ENCODE results near the gene CWF19L1. TPM values are rescaled to one million over a fixed set of nuclear protein-coding genes. Genes with fewer than 3 reads are reported as not detected.

CWF19L1 gene
- total and polyA plus RNA-seq, 2 of the 13 experiments (the other 11 are each of a cell fraction or from before 2014, with no cell fraction given): 13.6 to 42.1 TPM

DNA sequence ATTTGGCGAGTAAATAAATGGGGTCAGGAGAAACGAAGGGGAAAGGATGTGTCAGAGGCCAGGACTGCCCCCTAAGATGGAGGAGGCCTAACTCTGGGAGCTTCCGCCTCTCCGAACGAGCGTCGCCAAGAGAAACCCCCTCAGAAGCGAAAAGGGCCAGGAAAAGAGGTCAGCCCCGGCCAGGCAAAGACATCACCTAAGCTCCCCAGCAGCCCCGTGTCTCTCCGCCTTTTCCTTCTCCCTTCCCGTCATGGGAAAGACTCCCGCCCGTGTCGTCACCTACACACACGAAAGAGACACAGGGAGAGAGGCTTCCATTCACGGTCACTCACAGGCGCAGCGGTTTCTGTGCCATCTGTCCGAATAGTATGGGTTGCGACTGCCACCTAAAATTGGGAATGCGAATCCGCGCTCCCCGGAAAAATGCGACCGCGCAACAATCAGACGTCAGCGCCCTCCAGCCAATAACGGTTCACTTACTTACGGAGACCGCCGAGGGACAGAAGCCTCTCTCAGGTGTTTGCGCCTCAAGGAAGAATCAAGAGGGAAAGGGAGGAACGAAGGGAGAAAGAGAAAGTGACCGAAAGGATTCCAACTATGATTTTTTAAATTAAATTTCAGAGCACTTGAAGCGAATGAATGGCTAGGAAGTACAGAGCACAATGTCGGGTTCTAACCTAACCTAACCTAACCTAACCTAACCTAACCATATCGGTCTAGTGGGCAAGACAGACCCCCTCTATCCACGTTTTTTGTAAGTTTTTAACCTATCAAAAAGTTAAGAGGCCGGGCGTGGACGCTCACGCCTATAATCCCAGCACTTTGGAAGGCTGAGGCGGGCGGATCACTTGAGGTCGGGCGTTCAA is at the start of gene CWF19L1 (continued):
- TF ChIP-seq, protein P1, sequence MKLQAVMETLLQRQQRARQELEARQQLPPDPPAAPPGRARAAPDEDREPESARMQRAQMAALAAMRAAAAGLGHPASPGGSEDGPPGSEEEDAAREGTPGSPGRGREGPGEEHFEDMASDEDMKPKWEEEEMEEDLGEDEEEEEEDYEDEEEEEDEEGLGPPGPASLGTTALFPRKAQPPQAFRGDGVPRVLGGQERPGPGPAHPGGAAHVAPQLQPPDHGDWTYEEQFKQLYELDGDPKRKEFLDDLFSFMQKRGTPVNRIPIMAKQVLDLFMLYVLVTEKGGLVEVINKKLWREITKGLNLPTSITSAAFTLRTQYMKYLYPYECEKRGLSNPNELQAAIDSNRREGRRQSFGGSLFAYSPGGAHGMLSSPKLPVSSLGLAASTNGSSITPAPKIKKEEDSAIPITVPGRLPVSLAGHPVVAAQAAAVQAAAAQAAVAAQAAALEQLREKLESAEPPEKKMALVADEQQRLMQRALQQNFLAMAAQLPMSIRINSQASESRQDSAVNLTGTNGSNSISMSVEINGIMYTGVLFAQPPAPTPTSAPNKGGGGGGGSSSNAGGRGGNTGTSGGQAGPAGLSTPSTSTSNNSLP (IDR thresholded peaks at IDR 0.05; ENCODE audit: low read depth, low read length): no peak
- TF ChIP-seq KMT2B (CRISPR knock-in tag; IDR thresholded peaks at IDR 0.05) (peak; percentile 97), ZNF24 (IDR thresholded peaks at IDR 0.05) (no peak), U2AF1 (optimal IDR thresholded peaks at IDR 0.05; ENCODE audit: low read depth, low read length) (no peak), TCF7 (IDR thresholded peaks at IDR 0.05; ENCODE audit: low read depth) (no peak), MTA1 (CRISPR knock-in tag; IDR thresholded peaks at IDR 0.05; ENCODE audit: borderline replicate concordance) (no peak), PLRG1 (conservative IDR thresholded peaks at IDR 0.05) (no peak), ZFX (CRISPR knock-in tag; IDR thresholded peaks at IDR 0.05; ENCODE audit: low read depth) (peak; percentile 77), HMG20B (CRISPR knock-in tag; conservative IDR thresholded peaks at IDR 0.05) (no peak), ARNTL (CRISPR knock-in tag; IDR thresholded peaks at IDR 0.05) (peak; percentile 33; the same call in 1 of the 2 replicates), BCL6 (CRISPR knock-in tag; IDR thresholded peaks at IDR 0.05) (no peak), MEIS2 (CRISPR knock-in tag; IDR thresholded peaks at IDR 0.05) (0 out of 2 replicates have a peak, but pooled peaks have one; percentile 39)
- TF ChIP-seq, protein P2, sequence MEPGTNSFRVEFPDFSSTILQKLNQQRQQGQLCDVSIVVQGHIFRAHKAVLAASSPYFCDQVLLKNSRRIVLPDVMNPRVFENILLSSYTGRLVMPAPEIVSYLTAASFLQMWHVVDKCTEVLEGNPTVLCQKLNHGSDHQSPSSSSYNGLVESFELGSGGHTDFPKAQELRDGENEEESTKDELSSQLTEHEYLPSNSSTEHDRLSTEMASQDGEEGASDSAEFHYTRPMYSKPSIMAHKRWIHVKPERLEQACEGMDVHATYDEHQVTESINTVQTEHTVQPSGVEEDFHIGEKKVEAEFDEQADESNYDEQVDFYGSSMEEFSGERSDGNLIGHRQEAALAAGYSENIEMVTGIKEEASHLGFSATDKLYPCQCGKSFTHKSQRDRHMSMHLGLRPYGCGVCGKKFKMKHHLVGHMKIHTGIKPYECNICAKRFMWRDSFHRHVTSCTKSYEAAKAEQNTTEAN (CRISPR knock-in tag; conservative IDR thresholded peaks at IDR 0.05): no peak
- TF ChIP-seq, protein P3, sequence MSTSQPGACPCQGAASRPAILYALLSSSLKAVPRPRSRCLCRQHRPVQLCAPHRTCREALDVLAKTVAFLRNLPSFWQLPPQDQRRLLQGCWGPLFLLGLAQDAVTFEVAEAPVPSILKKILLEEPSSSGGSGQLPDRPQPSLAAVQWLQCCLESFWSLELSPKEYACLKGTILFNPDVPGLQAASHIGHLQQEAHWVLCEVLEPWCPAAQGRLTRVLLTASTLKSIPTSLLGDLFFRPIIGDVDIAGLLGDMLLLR (CRISPR knock-in tag; IDR thresholded peaks at IDR 0.05): no peak
- TF ChIP-seq, protein P4, sequence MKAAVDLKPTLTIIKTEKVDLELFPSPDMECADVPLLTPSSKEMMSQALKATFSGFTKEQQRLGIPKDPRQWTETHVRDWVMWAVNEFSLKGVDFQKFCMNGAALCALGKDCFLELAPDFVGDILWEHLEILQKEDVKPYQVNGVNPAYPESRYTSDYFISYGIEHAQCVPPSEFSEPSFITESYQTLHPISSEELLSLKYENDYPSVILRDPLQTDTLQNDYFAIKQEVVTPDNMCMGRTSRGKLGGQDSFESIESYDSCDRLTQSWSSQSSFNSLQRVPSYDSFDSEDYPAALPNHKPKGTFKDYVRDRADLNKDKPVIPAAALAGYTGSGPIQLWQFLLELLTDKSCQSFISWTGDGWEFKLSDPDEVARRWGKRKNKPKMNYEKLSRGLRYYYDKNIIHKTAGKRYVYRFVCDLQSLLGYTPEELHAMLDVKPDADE (CRISPR knock-in tag; IDR thresholded peaks at IDR 0.05): no peak
- TF ChIP-seq, protein P5, sequence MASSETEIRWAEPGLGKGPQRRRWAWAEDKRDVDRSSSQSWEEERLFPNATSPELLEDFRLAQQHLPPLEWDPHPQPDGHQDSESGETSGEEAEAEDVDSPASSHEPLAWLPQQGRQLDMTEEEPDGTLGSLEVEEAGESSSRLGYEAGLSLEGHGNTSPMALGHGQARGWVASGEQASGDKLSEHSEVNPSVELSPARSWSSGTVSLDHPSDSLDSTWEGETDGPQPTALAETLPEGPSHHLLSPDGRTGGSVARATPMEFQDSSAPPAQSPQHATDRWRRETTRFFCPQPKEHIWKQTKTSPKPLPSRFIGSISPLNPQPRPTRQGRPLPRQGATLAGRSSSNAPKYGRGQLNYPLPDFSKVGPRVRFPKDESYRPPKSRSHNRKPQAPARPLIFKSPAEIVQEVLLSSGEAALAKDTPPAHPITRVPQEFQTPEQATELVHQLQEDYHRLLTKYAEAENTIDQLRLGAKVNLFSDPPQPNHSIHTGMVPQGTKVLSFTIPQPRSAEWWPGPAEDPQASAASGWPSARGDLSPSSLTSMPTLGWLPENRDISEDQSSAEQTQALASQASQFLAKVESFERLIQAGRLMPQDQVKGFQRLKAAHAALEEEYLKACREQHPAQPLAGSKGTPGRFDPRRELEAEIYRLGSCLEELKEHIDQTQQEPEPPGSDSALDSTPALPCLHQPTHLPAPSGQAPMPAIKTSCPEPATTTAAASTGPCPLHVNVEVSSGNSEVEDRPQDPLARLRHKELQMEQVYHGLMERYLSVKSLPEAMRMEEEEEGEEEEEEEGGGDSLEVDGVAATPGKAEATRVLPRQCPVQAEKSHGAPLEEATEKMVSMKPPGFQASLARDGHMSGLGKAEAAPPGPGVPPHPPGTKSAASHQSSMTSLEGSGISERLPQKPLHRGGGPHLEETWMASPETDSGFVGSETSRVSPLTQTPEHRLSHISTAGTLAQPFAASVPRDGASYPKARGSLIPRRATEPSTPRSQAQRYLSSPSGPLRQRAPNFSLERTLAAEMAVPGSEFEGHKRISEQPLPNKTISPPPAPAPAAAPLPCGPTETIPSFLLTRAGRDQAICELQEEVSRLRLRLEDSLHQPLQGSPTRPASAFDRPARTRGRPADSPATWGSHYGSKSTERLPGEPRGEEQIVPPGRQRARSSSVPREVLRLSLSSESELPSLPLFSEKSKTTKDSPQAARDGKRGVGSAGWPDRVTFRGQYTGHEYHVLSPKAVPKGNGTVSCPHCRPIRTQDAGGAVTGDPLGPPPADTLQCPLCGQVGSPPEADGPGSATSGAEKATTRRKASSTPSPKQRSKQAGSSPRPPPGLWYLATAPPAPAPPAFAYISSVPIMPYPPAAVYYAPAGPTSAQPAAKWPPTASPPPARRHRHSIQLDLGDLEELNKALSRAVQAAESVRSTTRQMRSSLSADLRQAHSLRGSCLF (CRISPR knock-in tag; IDR thresholded peaks at IDR 0.05; ENCODE audit: borderline replicate concordance): no peak
- TF ChIP-seq, protein P6, sequence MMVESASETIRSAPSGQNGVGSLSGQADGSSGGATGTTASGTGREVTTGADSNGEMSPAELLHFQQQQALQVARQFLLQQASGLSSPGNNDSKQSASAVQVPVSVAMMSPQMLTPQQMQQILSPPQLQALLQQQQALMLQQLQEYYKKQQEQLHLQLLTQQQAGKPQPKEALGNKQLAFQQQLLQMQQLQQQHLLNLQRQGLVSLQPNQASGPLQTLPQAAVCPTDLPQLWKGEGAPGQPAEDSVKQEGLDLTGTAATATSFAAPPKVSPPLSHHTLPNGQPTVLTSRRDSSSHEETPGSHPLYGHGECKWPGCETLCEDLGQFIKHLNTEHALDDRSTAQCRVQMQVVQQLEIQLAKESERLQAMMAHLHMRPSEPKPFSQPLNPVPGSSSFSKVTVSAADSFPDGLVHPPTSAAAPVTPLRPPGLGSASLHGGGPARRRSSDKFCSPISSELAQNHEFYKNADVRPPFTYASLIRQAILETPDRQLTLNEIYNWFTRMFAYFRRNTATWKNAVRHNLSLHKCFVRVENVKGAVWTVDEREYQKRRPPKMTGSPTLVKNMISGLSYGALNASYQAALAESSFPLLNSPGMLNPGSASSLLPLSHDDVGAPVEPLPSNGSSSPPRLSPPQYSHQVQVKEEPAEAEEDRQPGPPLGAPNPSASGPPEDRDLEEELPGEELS (CRISPR knock-in tag; IDR thresholded peaks at IDR 0.05): peak; percentile 40; the same call in 1 of the 2 replicates

Measured in HepG2 (cell line).